IMR-90 (cell line): ENCODE measurements around the gene LRRTM4.
"Not testable (repeated sequence)": the region's sequence is repeated elsewhere in the genome, so short reads cannot be mapped to it uniquely, and the experiment has no call there.

Experiments used
- BHLHE40 ChIP-seq: fragments of 150-350 bp; IDR thresholded peaks from 2 replicates; pipeline ENCODE4 v1.6.1; 2016; ENCODE audit warnings: mild to moderate bottlenecking, low read depth, low read length
- CEBPB ChIP-seq: IDR thresholded peaks from 2 replicates; pipeline ENCODE4 v1.6.1; 2012; ENCODE audit warnings: low read depth, low read length, improper control_type of control experiment
- CTCF ChIP-seq: conservative IDR thresholded peaks from 2 replicates; pipeline ENCODE4 v1.5.1; 2012; ENCODE audit warnings: mild to moderate bottlenecking, low read depth, low read length, improper control_type of control experiment
- ELK1 ChIP-seq: fragments of 150-350 bp; IDR thresholded peaks from 2 replicates; pipeline ENCODE4 v1.6.1; 2016; ENCODE audit warnings: low read depth, mild to moderate bottlenecking, low read length, moderate library complexity, borderline replicate concordance
- MAFK ChIP-seq: IDR thresholded peaks from 2 replicates; pipeline ENCODE4 v1.6.1; 2012; ENCODE audit warnings: low read depth, low read length, improper control_type of control experiment
- MAZ ChIP-seq: IDR thresholded peaks from 2 replicates; pipeline ENCODE4 v1.6.1; 2012; ENCODE audit warnings: low read depth, mild to moderate bottlenecking, low read length, improper control_type of control experiment, moderate library complexity, borderline replicate concordance
- MXI1 ChIP-seq: IDR thresholded peaks from 2 replicates; pipeline ENCODE4 v1.6.1; 2012; ENCODE audit warnings: low read depth, mild to moderate bottlenecking, low read length, moderate library complexity, borderline replicate concordance
- POLR2A ChIP-seq: IDR thresholded peaks from 2 replicates; pipeline ENCODE4 v1.6.1; 2012; ENCODE audit warnings: mild to moderate bottlenecking, low read depth, low read length
- RAD21 ChIP-seq: IDR thresholded peaks from 2 replicates; pipeline ENCODE4 v1.6.1; 2012; ENCODE audit warnings: low read length, improper control_type of control experiment
- RCOR1 ChIP-seq: IDR thresholded peaks from 2 replicates; pipeline ENCODE4 v1.6.1; 2012; ENCODE audit warnings: mild to moderate bottlenecking, low read length, improper control_type of control experiment; ENCODE audit not compliant: insufficient replicate concordance
- RFX5 ChIP-seq: IDR thresholded peaks from 2 replicates; pipeline ENCODE4 v1.8.0; 2012; ENCODE audit warnings: low read depth, mild to moderate bottlenecking, low read length, moderate library complexity
- SMC3 ChIP-seq: fragments of 150-350 bp; IDR thresholded peaks from 2 replicates; pipeline ENCODE4 v1.6.1; 2016; ENCODE audit warnings: low read depth, mild to moderate bottlenecking, antibody characterized with exemption, low read length, moderate library complexity
- USF2 ChIP-seq: fragments of 150-350 bp; IDR thresholded peaks from 2 replicates; pipeline ENCODE4 v1.6.1; 2017; ENCODE audit warnings: mild to moderate bottlenecking, antibody characterized with exemption, low read length, low read depth

GRCh38 chr2:77128479-77128878, 393.7 kb downstream of the LRRTM4 start:
- not testable (repeated sequence) for TF ChIP-seq CTCF, POLR2A, SMC3, RFX5, MXI1, ELK1, CEBPB, BHLHE40, RAD21, MAZ, USF2, RCOR1
- peak; percentile 68 for TF ChIP-seq MAFK
